ENCODE measurements around the gene AXIN2.
A peak's percentile ranks its signal among the peaks of the same experiment; 100 is the strongest.

Gene AXIN2

GRCh38 chr17:65561452-65562205 is at the start of gene AXIN2:
TSS of gene AXIN2 (minus strand) at chr17:65561648. CDS start at chr17:65558620, 3,028 bp downstream.
- DNase-seq, result peak; percentile 82

- no peak for DNase-seq
These were observed 48.3 kb upstream of the AXIN2 start for GRCh38 chr17:65609749-65610148.

- DNase-seq, result no peak
These were observed 47.8 kb upstream of the AXIN2 start for GRCh38 chr17:65609286-65609685.

GRCh38 chr17:65604070-65604469 is 42.6 kb upstream of the AXIN2 start:
- DNase-seq, result no peak

GRCh38 chr17:65601881-65602280 is 40.4 kb upstream of the AXIN2 start:
- DNase-seq, result no peak

GRCh38 chr17:65601145-65601544 is 39.7 kb upstream of the AXIN2 start:
- DNase-seq, result no peak

GRCh38 chr17:65600518-65600917 is 39.1 kb upstream of the AXIN2 start:
- no peak for DNase-seq

DNA sequence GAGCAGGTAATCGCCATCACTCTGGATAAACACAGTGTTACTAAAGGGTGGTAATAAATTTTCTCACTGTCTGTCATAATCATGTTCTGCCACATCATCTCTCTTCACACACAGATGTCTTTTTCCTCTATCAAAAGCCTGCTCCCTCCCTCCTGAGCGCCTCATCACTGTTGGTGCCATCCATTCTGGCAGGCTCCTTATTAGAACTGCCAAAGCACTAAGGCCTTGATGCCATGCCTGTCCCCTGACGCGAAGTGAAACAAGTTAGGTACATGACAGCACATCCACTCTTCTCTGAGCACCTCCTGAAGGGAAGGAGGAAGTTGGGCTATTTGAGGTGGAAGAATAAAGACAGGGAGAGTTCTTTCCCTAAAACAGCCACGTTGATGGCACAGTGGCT is 38.2 kb upstream of the AXIN2 start:
- DNase-seq, result no peak

GRCh38 chr17:65598746-65599145 is 37.3 kb upstream of the AXIN2 start:
- DNase-seq, result no peak

- no peak for DNase-seq
These were observed 33.7 kb upstream of the AXIN2 start for GRCh38 chr17:65595071-65595656.

GRCh38 chr17:65593855-65594845 is 32.7 kb upstream of the AXIN2 start:
- no peak for DNase-seq

DNA sequence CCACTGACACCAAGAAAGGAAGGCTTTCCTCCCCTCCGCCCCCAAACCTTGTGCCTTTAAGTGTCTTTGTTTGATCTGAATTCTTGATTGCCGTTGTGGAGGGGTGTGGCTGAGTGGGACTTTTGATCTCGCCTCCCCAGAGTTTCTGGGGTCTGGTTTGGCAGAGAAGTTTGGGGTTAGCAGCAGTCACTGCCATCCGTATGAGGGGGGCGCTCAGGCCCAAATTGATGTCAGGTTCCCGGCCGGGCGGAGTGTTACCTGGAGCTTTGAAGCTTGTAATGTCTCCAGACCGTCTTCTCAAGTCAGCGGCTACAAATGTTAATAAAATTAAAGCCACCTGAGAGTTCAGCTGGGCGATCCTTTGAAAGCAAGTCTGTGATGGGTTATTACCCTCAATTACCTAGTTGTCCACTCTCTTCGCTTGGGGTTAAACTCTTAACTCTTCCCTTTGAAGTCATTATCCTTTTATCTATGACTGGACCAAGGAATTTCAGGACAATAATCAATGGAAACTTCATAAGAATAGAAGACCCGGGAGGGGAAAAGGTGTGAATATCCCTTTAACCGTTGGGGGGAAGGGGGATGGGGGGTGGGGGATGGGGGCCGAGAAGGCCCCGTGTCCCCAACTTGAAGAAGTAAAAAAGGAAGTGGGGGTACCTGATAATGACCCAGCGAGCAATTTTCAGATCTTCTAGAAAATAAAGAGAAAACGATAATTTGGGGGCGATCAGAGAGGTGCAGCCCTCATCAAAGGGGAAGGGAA is 31.8 kb upstream of the AXIN2 start:
- no peak for DNase-seq

DNA sequence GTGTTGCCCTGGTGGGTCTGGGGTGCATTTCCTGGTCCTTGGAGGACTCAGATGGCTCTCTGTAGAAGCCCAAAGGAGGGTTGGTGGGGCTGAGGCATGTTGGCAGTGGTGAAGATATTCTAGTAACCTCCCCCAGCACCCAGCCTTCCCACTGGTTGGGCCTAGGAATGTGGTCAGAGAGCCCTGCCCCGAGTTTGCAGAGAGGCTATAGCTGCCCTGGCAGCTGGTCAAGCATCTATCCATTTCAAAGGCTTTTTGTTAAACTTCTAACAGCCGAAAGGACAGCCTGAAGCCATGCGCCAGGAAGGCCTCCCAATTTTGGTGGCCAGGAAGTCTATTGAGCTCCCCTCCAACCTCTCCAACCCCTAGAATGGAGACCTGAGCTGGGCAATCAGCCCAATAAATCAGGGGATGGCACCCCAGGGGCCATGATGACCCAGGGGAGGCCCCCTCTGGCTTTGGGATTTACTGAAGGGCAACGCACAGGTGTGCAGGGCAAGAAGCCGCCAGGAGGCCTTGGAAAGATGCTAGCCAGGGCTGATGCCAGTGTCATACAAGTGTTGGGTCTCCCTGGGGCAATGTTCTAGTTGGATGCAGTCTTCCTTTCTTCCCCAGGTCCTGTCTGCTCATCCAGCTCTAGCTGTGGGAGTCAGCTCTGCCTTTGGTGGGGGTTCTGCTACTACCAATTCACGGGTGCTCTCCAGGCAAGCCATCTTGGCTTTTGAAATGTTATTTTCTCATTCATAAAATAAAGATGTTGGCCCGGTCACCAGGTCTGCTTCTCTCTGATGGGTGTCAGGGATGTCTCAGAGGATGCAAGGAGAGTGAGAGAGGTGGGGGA is 30.9 kb upstream of the AXIN2 start:
- no peak for DNase-seq

DNA sequence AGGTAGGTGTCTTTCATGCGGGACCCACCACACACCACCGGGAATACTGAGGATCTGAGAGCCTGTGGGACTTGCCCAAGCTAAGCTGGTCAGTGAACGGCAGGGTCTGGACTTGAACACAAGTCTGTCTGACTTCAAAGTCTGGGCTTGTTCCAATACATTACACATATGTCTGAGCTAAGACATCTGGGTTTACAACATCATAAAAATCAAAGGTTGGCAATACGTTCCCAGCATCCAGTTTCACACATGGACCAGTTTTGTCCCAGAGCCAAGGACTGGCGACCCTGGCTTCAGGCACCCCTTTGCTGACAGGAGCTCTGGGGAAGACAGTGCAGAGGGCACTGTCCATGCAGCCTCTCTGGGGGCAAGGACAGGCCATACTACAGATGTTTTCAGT is 27.9 kb upstream of the AXIN2 start:
- DNase-seq, result no peak

DNA sequence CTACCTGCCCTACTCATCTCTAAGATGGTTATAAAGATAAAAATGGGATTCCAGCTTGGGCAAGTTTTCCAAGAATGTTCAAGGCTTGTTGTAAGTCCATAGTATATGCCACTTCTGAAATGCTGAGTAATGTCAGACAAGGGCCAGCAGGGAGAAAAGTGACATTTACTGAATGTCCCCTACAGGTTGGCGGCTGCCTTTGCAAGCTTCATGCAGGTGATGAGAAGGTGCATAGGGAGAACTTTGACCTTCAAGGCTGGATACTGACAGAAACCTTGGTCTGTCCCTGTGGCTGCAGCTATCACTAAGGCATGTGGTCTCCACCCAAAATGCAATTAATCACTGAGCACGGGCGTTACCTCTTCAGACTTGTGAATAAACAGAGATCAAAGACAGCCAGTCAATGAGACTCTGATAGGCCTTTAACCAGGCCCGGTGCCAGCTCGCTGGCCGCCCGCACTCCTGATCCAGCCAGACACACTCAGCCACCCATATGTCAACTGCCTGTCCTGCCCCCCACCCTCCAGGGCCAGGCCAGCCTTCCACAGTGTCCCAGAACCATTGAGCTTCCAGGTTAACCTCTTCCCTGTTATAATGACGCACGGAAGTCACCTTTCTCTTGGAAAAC is 26.8 kb upstream of the AXIN2 start:
- peak; percentile 85 for DNase-seq

DNA sequence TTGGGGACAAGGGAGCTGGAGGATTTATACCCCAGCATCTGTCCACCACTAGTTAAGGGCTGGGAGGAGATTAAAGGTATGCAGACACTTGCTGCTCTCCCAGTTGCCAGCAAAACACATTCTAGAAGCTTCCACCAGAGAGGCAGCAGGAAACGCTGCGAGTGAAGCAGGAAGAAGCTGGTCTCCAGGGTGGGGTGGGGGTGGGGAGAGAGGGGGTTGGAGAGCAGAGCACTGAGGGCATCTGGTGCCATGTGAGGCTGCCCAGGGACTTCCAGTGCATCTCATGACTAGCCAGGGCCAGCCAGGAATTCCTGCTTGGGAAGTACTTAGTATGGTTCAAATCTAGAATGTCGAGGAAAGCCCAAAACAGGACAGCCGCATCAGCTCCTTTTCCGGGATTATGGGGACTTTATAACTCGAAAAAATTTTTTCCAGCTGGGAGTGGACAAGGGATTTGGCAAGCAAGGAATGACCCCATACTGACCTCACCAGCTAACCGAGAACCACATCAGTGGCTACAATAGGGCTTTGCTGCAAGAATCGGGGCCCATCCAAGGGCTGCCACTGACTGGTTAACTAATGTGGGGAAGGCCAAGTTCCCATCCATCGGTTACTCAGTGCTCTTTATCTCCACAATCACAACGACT is 26.2 kb upstream of the AXIN2 start:
- DNase-seq, result no peak

DNA sequence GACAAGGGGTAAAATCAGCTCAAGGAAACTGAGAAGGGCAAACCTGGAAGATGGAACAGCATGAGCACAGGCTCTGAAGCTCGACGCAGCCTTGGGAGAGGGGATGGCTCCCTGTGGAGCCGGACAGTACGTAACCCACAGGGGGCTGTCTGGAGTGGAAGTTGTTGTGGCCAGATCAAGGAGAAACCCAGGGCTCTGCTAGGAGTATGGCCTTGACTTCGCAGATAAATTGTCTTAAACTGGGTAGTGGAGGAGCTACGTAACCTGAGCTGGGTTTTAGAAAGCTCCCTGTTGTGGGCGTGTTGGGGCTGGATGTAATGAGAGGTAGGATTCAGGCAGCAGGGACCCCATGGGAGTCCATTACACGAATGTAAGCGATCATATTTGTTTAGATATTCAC is 25.5 kb upstream of the AXIN2 start:
- peak; percentile 16 for DNase-seq

- no peak for DNase-seq
These were observed 23.4 kb upstream of the AXIN2 start for GRCh38 chr17:65584604-65585521.

DNA sequence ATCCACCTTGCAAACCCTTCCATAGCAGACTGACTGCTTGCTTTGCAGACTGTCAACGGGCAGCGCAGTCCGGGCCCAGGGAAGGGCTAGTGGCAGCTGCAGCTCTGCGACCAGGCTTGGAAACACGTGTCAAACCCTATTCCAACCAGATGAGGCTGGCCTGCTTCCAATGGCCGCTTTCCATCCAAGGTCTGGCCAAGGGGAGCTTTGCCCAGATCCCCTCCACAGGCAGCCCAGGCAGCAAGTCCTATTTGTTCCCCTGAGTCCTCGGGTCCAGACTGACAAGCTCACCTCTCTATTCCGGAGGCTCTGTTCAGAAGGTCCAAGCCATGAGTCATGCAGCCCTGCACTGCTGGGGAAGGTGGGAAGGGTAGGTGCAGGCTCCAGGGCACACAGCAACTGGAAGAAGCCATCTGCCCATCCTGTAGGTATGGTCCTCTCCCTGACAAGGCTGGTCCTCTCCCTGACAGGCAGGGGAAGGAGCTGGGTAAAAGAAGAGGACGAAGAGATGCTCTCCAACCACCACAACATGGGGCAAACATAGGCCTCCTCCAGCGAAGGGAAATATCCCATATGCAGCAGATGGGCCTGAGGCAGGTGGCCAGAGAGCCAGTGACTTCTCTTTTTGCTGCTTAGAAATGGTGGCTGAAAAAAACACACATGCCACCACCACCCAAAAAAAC is 22.6 kb upstream of the AXIN2 start:
- no peak for DNase-seq
